H9 (cell line): ENCODE measurements around the gene MPV17L2. TPM values are rescaled to one million over a fixed set of nuclear protein-coding genes. Genes with fewer than 3 reads are reported as not detected.

ENCODE experiments used
- DNase-seq: peaks from one replicate; pipeline ENCODE4 v3.0.0-alpha.2; 2017
- H2AFZ ChIP-seq: one replicate; pipeline ENCODE4 v1.6.1; 2013; ENCODE audit warnings: mild to moderate bottlenecking, low read length, control low read depth, moderate library complexity
- H2AK5ac ChIP-seq: 2 replicates; pipeline ENCODE4 v1.6.1; 2013; ENCODE audit warnings: low read length, control low read depth, mixed read lengths; ENCODE audit not compliant: insufficient read length
- H2BK120ac ChIP-seq: one replicate; pipeline ENCODE4 v1.6.1; 2013; ENCODE audit warnings: low read depth, mild to moderate bottlenecking, low read length, control low read depth, inconsistent platforms; ENCODE audit not compliant: poor library complexity, severe bottlenecking
- H2BK12ac ChIP-seq: 2 replicates; pipeline ENCODE4 v1.6.1; 2013; ENCODE audit warnings: low read length, control low read depth, mixed read lengths, low read depth; ENCODE audit not compliant: insufficient read length
- H2BK15ac ChIP-seq: 2 replicates; pipeline ENCODE4 v1.6.1; 2013; ENCODE audit warnings: low read depth, low read length, control low read depth
- H2BK20ac ChIP-seq: one replicate; pipeline ENCODE4 v1.6.1; 2013; ENCODE audit warnings: low read depth, mild to moderate bottlenecking, low read length, control low read depth, inconsistent platforms; ENCODE audit not compliant: poor library complexity, severe bottlenecking
- H2BK5ac ChIP-seq: 2 replicates; pipeline ENCODE4 v1.6.1; 2013; ENCODE audit warnings: low read length, control low read depth, mixed read lengths; ENCODE audit not compliant: insufficient read length
- H3K14ac ChIP-seq: 2 replicates; pipeline ENCODE4 v1.6.1; 2013; ENCODE audit warnings: low read length, control low read depth; ENCODE audit not compliant: insufficient read depth
- H3K18ac ChIP-seq: 2 replicates; pipeline ENCODE4 v1.6.1; 2013; ENCODE audit warnings: low read depth, mild to moderate bottlenecking, mixed read lengths, low read length, control low read depth; ENCODE audit not compliant: insufficient read length
- H3K23ac ChIP-seq: 2 replicates; pipeline ENCODE4 v1.6.1; 2013; ENCODE audit warnings: low read length, control low read depth, mixed read lengths, low read depth; ENCODE audit not compliant: insufficient read length
- H3K23me2 ChIP-seq: 2 replicates; pipeline ENCODE4 v1.6.1; 2013; ENCODE audit warnings: low read depth, mild to moderate bottlenecking, mixed read lengths, low read length, control low read depth; ENCODE audit not compliant: insufficient read length, poor library complexity, severe bottlenecking
- H3K27ac ChIP-seq: 2 replicates; pipeline ENCODE4 v1.5.1; 2013; ENCODE audit warnings: low read length, control low read depth, mixed read lengths, low read depth; ENCODE audit not compliant: insufficient read length
- H3K27me3 ChIP-seq: 2 replicates; pipeline ENCODE4 v1.6.1; 2013; ENCODE audit warnings: low read length, control low read depth, inconsistent platforms; ENCODE audit not compliant: insufficient read depth
- H3K4ac ChIP-seq: 2 replicates; pipeline ENCODE4 v1.6.1; 2013; ENCODE audit warnings: low read depth, mild to moderate bottlenecking, control low read depth, inconsistent platforms, low read length, moderate library complexity
- H3K4me1 ChIP-seq: 2 replicates; pipeline ENCODE4 v1.6.1; 2013; ENCODE audit warnings: low read length, control low read depth, inconsistent platforms; ENCODE audit not compliant: insufficient read depth
- H3K4me2 ChIP-seq: 2 replicates; pipeline ENCODE4 v1.6.1; 2013; ENCODE audit warnings: low read length, control low read depth, mixed read lengths; ENCODE audit not compliant: insufficient read length, insufficient read depth
- H3K56ac ChIP-seq: 2 replicates; pipeline ENCODE4 v1.6.1; 2013; ENCODE audit warnings: low read depth, mild to moderate bottlenecking, mixed read lengths, low read length, control low read depth; ENCODE audit not compliant: insufficient read length
- H3K79me1 ChIP-seq: 2 replicates; pipeline ENCODE4 v1.6.1; 2013; ENCODE audit warnings: low read depth, mild to moderate bottlenecking, moderate library complexity, low read length, control low read depth, inconsistent platforms; ENCODE audit not compliant: insufficient read depth, poor library complexity, severe bottlenecking
- H3K79me2 ChIP-seq: 2 replicates; pipeline ENCODE4 v1.6.1; 2013; ENCODE audit warnings: low read length, control low read depth, inconsistent platforms; ENCODE audit not compliant: insufficient read depth
- H3K9ac ChIP-seq: 2 replicates; pipeline ENCODE4 v1.6.1; 2013; ENCODE audit warnings: low read length, control low read depth, mixed read lengths; ENCODE audit not compliant: insufficient read length; ENCODE audit errors: extremely low read depth
- H3K9me3 ChIP-seq: one replicate; pipeline ENCODE4 v1.6.1; 2013; ENCODE audit warnings: low read depth, low read length, inconsistent platforms; ENCODE audit not compliant: control insufficient read depth
- H3T11ph ChIP-seq: one replicate; pipeline ENCODE4 v1.6.1; 2013; ENCODE audit warnings: mild to moderate bottlenecking, low read length, control low read depth, inconsistent platforms
- H4K20me1 ChIP-seq: one replicate; pipeline ENCODE4 v1.6.1; 2013; ENCODE audit not compliant: control insufficient read depth, insufficient read length, insufficient read depth
- H4K5ac ChIP-seq: 2 replicates; pipeline ENCODE4 v1.6.1; 2013; ENCODE audit warnings: low read depth, mild to moderate bottlenecking, mixed read lengths, low read length, control low read depth; ENCODE audit not compliant: insufficient read length
- H4K8ac ChIP-seq: replicated peaks from 2 replicates; pipeline ENCODE4 v1.6.1; 2013; ENCODE audit warnings: low read length, control low read depth, mixed read lengths, low read depth; ENCODE audit not compliant: insufficient read length
- H4K91ac ChIP-seq: 2 replicates; pipeline ENCODE4 v1.6.1; 2013; ENCODE audit warnings: low read depth, mild to moderate bottlenecking, moderate library complexity, mixed read lengths, low read length, control low read depth; ENCODE audit not compliant: insufficient read length
- H3K27ac Mint-ChIP-seq, 3 experiments: 2 replicates in 2 of 3; 3 replicates in 1 of 3; pipeline ENCODE4 v1.8.0; 2020 to 2021; ENCODE audit warnings: mixed read lengths in 3 of 3, mild to moderate bottlenecking in 1 of 3, moderate library complexity in 1 of 3
- H3K27me3 Mint-ChIP-seq: 2 replicates; pipeline ENCODE4 v1.8.0; 2021; ENCODE audit warnings: low read depth, mild to moderate bottlenecking, moderate library complexity, mixed read lengths
- H3K36me3 Mint-ChIP-seq, 3 experiments: 2 replicates in 2 of 3; 3 replicates in 1 of 3; pipeline ENCODE4 v1.8.0; 2020 to 2021; ENCODE audit warnings: low read depth in 3 of 3, mixed read lengths in 3 of 3; ENCODE audit not compliant: insufficient read depth in 1 of 3
- H3K4me1 Mint-ChIP-seq, 2 experiments: 2 replicates each; pipeline ENCODE4 v1.8.0; 2020; ENCODE audit warnings: mixed read lengths in 2 of 2
- H3K4me3 Mint-ChIP-seq, 2 experiments: 2 replicates in 1 of 2; 3 replicates in 1 of 2; pipeline ENCODE4 v1.8.0; 2020 to 2021; ENCODE audit warnings: mild to moderate bottlenecking in 2 of 2, mixed read lengths in 2 of 2, moderate library complexity in 1 of 2
- H3K9me3 Mint-ChIP-seq, 2 experiments: 2 replicates in 1 of 2; 3 replicates in 1 of 2; pipeline ENCODE4 v1.8.0; 2020; ENCODE audit warnings: mild to moderate bottlenecking in 2 of 2, mixed read lengths in 2 of 2, moderate library complexity in 1 of 2
- WGBS: extraction: QIAGEN DNeasy Blood & Tissue Kit; methylation state at CpG from one replicate; pipeline ENCODE4 v1.1.7; 2013; ENCODE audit warnings: missing lambda C conversion rate, low lambda C conversion rate, mixed read lengths; ENCODE audit not compliant: insufficient read length; ENCODE audit errors: extremely low coverage; 5-methylcytosine and 5-hydroxymethylcytosine counted together
- total RNA-seq: library from RNA; stranded (reverse); gene quantifications from 2 replicates; pipeline ENCODE4 v1.2.1, GENCODE V29; 2021
- TF ChIP-seq, protein P1 (sequence below): fragments of 200-600 bp; sonication (generic); conservative IDR thresholded peaks from 3 replicates; pipeline ENCODE4 v1.8.0; 2021; ENCODE audit warnings: antibody characterized with exemption, mild to moderate bottlenecking

The MPV17L2 gene
- total RNA-seq, 1 experiment from 2014 or later: 26.4 TPM

DNA sequence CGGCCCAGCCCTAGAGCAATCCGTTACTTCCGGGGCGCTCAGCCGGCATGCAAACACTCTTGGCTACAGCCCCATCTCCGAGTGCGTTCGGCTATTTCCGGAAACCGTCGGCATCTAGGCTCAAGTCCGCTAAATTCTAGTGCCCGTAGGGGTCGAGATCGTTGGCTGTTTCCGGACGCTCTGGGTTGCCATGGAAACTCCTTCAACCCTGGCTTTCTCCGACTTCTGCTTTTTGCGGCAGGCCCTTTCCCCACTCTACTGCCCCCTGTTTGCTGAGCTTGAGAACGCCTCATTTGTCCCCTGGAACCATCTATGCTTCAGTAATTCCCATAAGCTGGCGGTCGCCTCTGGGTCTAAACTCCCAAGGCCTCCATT, 40.6 kb upstream of the MPV17L2 start:
- peak overlapping the region; percentile 95 for H3K9ac ChIP-seq
- DNase-seq: peak; percentile 98
- Mint-ChIP-seq H3K36me3 (peaks cover 9 to 16% (median 13%) of the 10 kb centered on the region in 3 experiments; a peak in 5 of 7 replicates), H3K27ac (peak overlapping the region; percentile 98 to 99 (median 99)), H3K9me3 (no peaks in the 10 kb centered on the region), H3K27me3 (no peaks in the 10 kb centered on the region; the same call in 1 of the 2 replicates), H3K4me1 (peaks cover 12 to 25% of the 10 kb centered on the region in 2 experiments), H3K4me3 (peak overlapping the region; percentile 75 to 84)
- peak overlapping the region; percentile 62 for H3K4me2 ChIP-seq
- H2BK5ac ChIP-seq: no peak overlapping the region
- no peaks in the 10 kb centered on the region for H3K79me2 ChIP-seq
- peak overlapping the region; percentile 96; the same call in 1 of the 2 replicates for H3K14ac ChIP-seq
- no peak overlapping the region for H2BK120ac ChIP-seq
- peaks cover 8% of the 10 kb centered on the region for H3K23me2 ChIP-seq
- no peak overlapping the region for H3K23ac ChIP-seq
- H2BK12ac ChIP-seq: no peak overlapping the region
- H3T11ph ChIP-seq: no peak overlapping the region
- H3K56ac ChIP-seq: no peak overlapping the region
- no peaks in the 10 kb centered on the region for H3K79me1 ChIP-seq
- no peaks in the 10 kb centered on the region for H3K27me3 ChIP-seq
- no peak overlapping the region for H2AFZ ChIP-seq
- H2BK20ac ChIP-seq: no peak overlapping the region
- no peak overlapping the region for H4K8ac ChIP-seq
- TF ChIP-seq, protein P1, sequence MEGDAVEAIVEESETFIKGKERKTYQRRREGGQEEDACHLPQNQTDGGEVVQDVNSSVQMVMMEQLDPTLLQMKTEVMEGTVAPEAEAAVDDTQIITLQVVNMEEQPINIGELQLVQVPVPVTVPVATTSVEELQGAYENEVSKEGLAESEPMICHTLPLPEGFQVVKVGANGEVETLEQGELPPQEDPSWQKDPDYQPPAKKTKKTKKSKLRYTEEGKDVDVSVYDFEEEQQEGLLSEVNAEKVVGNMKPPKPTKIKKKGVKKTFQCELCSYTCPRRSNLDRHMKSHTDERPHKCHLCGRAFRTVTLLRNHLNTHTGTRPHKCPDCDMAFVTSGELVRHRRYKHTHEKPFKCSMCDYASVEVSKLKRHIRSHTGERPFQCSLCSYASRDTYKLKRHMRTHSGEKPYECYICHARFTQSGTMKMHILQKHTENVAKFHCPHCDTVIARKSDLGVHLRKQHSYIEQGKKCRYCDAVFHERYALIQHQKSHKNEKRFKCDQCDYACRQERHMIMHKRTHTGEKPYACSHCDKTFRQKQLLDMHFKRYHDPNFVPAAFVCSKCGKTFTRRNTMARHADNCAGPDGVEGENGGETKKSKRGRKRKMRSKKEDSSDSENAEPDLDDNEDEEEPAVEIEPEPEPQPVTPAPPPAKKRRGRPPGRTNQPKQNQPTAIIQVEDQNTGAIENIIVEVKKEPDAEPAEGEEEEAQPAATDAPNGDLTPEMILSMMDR: peak; percentile 78
- no peak overlapping the region for H4K5ac ChIP-seq
- H3K4me1 ChIP-seq: no peaks in the 10 kb centered on the region
- no peak overlapping the region for H3K4ac ChIP-seq
- peaks cover 4% of the 10 kb centered on the region for H4K20me1 ChIP-seq
- no peaks in the 10 kb centered on the region for H3K9me3 ChIP-seq
- no peak overlapping the region for H4K91ac ChIP-seq
- H2BK15ac ChIP-seq: no peak overlapping the region
- H2AK5ac ChIP-seq: no peak overlapping the region
- WGBS: no CpG with 5 or more reads among the region's 22 CpGs
- H3K18ac ChIP-seq: peak overlapping the region; percentile 94
- no peak overlapping the region for H3K27ac ChIP-seq
